Vagina (tissue), 2 donors: Measurements from ENCODE around the gene NEK8. TPM values are rescaled to one million over a fixed set of nuclear protein-coding genes. Genes with fewer than 3 reads are reported as not detected.
"Not testable (repeated sequence)": the region's sequence is repeated elsewhere in the genome, so short reads cannot be mapped to it uniquely, and the experiment has no call there.

Experiments
- DNase-seq, 2 donors: peaks; one replicate each; pipeline ENCODE4 v3.0.0-alpha.2; 2017; ENCODE audit errors: extremely low spot score in 2 of 2
- H3K27ac ChIP-seq: fragments of 200-600 bp; sonication (generic); one replicate; pipeline ENCODE4 v1.5.1; 2019
- H3K27me3 ChIP-seq: fragments of 200-600 bp; sonication (generic); one replicate; pipeline ENCODE4 v1.5.1; 2019
- H3K36me3 ChIP-seq, 2 donors: fragments of 200-600 bp; sonication (generic); one replicate each; pipeline ENCODE4 v1.5.1; 2017 to 2019
- H3K4me1 ChIP-seq: fragments of 200-600 bp; sonication (generic); one replicate; pipeline ENCODE4 v1.5.1; 2019
- H3K4me3 ChIP-seq, 2 donors: fragments of 200-600 bp; sonication (generic); 1 replicate in 1 of 2; 2 replicates in 1 of 2; pipeline ENCODE4 v1.5.1; 2016 to 2019
- H3K9me3 ChIP-seq: fragments of 200-600 bp; sonication (generic); one replicate; pipeline ENCODE4 v1.5.1; 2019
- POLR2A ChIP-seq, 2 donors: fragments of 450-650 bp; IDR thresholded peaks; one replicate each; pipeline ENCODE4 v1.6.1; 2017; ENCODE audit warnings: antibody characterized with exemption in 2 of 2, mild to moderate bottlenecking in 2 of 2, moderate library complexity in 2 of 2
- POLR2AphosphoS5 ChIP-seq, 2 donors: sonication (generic); formaldehyde crosslinking; IDR thresholded peaks; one replicate each; pipeline ENCODE4 v1.9.0; 2017; ENCODE audit warnings: antibody characterized with exemption in 2 of 2, mild to moderate bottlenecking in 2 of 2, low read depth in 1 of 2; ENCODE audit not compliant: insufficient read depth in 1 of 2
- intact Hi-C: fragments of 100-400 bp; cut with DNase I; formaldehyde crosslinking; loops from one replicate; pipeline ENCODE4 v1.15.1; 2023
- total RNA-seq: library from RNA; depleted of rRNA; stranded (reverse); fragments of >200 nt; gene quantifications from one replicate; pipeline ENCODE4 v1.2.3, GENCODE V29; 2016
- TF ChIP-seq, protein P1 (sequence below), 3 experiments: fragments of 450-650 bp in 2 of 3; fragments of 200-600 bp in 1 of 3; sonication (generic) in 1 of 3; IDR thresholded peaks; one replicate each; pipeline ENCODE4 v1.5.1; 2017 to 2019; ENCODE audit warnings: antibody characterized with exemption in 3 of 3, mild to moderate bottlenecking in 2 of 3, moderate library complexity in 2 of 3

NEK8 gene
- total RNA-seq, 1 donor from 2014 or later, result 0.98 TPM

DNA sequence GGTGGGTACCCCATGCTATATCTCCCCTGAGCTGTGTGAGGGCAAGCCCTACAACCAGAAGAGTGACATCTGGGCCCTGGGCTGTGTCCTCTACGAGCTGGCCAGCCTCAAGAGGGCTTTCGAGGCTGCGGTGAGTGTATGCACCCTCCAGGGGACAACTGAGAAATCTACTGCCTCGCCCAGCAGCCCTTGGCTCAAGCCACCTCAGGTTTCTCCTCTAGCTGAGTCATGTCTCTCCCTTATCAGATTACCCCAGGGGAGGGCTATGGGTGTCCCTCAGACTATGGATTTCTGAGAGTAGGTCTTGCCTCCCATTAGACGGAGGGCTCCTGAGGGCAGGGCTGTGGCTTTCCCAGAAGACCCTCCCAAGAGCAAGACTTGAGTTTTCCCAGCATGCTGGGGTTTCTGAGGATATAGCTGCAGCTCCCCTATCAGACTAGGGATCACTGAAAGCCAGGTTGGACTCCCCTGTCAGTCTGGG is 6.7 kb downstream of the NEK8 start:
- H3K27me3 ChIP-seq, result no peaks in the 10 kb centered on the region
- no peak for DNase-seq
- H3K4me1 ChIP-seq, result no peaks in the 10 kb centered on the region
- no peaks in the 10 kb centered on the region for H3K36me3 ChIP-seq
- no peak overlapping the region for H3K27ac ChIP-seq
- no peak overlapping the region for H3K4me3 ChIP-seq
- intact Hi-C loops, result no loop called here
- TF ChIP-seq POLR2AphosphoS5 (IDR thresholded peaks at IDR 0.05; ENCODE audit: insufficient read depth in 1 of 2, low read depth in 1 of 2) (no peak), POLR2A (IDR thresholded peaks at IDR 0.05) (no peak)
- TF ChIP-seq, protein P1, sequence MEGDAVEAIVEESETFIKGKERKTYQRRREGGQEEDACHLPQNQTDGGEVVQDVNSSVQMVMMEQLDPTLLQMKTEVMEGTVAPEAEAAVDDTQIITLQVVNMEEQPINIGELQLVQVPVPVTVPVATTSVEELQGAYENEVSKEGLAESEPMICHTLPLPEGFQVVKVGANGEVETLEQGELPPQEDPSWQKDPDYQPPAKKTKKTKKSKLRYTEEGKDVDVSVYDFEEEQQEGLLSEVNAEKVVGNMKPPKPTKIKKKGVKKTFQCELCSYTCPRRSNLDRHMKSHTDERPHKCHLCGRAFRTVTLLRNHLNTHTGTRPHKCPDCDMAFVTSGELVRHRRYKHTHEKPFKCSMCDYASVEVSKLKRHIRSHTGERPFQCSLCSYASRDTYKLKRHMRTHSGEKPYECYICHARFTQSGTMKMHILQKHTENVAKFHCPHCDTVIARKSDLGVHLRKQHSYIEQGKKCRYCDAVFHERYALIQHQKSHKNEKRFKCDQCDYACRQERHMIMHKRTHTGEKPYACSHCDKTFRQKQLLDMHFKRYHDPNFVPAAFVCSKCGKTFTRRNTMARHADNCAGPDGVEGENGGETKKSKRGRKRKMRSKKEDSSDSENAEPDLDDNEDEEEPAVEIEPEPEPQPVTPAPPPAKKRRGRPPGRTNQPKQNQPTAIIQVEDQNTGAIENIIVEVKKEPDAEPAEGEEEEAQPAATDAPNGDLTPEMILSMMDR (IDR thresholded peaks at IDR 0.05), result no peak
- no peaks in the 10 kb centered on the region for H3K9me3 ChIP-seq

DNA sequence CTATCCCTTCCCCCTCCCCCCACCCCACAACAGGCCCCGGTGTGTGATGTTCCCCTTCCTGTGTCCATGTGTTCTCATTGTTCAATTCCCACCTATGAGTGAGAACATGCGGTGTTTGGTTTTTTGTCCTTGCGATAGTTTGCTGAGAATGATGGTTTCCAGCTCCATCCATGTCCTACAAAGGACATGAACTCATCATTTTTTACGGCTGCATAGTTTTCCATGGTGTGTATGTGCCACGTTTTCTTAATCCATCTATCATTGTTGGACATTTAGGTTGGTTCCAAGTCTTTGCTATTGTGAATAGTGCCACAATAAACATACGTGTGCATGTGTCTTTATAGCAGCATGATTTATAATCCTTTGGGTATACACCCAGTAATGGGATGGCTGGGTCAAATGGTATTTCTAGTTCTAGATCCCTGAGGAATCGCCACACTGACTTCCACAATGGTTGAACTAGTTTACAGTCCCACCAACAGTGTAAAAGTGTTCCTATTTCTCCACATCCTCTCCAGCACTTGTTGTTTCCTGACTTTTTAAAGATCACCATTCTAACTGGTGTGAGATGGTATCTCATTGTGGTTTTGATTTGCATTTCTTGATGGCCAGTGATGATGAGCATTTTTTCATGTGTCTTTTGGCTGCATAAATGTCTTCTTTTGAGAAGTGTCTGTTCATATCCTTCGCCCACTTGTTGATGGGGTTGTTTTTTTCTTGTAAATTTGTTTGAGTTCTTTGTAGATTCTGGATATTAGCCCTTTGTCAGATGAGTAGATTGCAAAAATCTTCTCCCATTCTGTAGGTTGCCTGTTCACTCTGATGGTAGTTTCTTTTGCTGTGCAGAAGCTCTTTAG is 7.6 kb downstream of the NEK8 start:
- H3K9me3 ChIP-seq, H3K27ac ChIP-seq, H3K36me3 ChIP-seq, DNase-seq, H3K4me3 ChIP-seq, intact Hi-C loops, H3K4me1 ChIP-seq, H3K27me3 ChIP-seq: not testable (repeated sequence)

DNA sequence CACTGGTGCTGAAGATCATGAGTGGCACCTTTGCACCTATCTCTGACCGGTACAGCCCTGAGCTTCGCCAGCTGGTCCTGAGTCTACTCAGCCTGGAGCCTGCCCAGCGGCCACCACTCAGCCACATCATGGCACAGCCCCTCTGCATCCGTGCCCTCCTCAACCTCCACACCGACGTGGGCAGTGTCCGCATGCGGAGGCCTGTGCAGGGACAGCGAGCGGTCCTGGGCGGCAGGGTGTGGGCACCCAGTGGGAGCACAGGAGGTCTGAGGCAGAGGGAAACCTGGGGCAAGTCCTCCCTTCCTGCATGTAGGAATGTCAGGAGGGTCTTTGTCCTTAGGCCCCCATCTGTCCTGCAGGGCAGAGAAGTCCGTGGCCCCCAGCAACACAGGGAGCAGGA is 8.7 kb downstream of the NEK8 start:
- no peak overlapping the region for H3K4me3 ChIP-seq
- intact Hi-C loops, result no loop called here
- DNase-seq, result no peak
- H3K36me3 ChIP-seq, result no peaks in the 10 kb centered on the region
- H3K27me3 ChIP-seq, result no peaks in the 10 kb centered on the region
- TF ChIP-seq, protein P1 (IDR thresholded peaks at IDR 0.05), result no peak
- TF ChIP-seq POLR2AphosphoS5 (IDR thresholded peaks at IDR 0.05; ENCODE audit: insufficient read depth in 1 of 2, low read depth in 1 of 2) (no peak), POLR2A (IDR thresholded peaks at IDR 0.05) (no peak)
- H3K27ac ChIP-seq, result no peak overlapping the region
- no peaks in the 10 kb centered on the region for H3K9me3 ChIP-seq
- no peaks in the 10 kb centered on the region for H3K4me1 ChIP-seq

DNA sequence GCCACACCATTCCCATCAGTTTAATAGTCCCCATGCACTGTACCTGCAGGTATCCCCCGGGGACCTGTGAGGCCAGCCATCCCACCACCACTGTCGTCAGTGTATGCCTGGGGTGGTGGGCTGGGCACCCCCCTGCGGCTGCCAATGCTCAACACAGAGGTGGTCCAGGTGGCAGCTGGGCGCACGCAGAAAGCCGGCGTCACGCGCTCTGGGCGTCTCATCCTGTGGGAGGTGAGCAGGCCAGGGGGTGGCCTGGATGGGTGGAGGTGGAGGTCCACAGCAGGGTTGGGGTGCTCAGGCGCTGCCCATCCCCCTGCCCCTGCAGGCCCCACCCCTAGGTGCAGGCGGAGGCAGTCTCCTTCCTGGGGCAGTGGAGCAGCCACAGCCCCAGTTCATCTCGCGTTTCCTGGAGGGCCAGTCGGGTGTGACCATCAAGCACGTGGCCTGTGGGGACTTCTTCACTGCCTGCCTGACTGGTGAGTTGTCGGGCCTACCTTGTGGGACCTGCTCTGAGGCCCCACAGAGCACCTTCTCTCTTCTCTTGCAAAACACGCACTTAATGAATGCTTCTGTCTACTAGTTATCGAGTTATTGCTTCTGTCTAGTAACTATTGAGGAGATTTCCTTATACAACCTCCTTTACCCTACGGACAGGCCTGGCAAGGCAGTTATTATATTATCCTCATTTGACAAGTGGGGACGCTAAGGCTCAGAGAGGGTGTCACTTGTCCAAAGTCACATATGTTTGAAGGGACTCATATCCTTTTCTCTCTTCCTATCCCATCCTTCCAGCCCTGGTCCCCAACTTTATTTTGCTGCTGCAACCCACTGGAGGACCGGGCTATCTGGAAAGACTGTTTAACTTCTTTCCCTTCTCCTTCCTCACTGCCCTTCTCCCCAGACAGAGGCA is 9.4 kb downstream of the NEK8 start:
- Histone ChIP-seq H3K27me3 (no peaks in the 10 kb centered on the region), H3K9me3 (no peaks in the 10 kb centered on the region), H3K4me1 (peaks cover 6% of the 10 kb centered on the region), H3K36me3 (no peaks in the 10 kb centered on the region), H3K27ac (no peak overlapping the region), H3K4me3 (no peak overlapping the region)
- TF ChIP-seq POLR2A (IDR thresholded peaks at IDR 0.05) (no peak), POLR2AphosphoS5 (IDR thresholded peaks at IDR 0.05; ENCODE audit: insufficient read depth in 1 of 2, low read depth in 1 of 2) (no peak)
- TF ChIP-seq, protein P1 (IDR thresholded peaks at IDR 0.05), result no peak
- no peak for DNase-seq
- intact Hi-C loops, result no loop called here

DNA sequence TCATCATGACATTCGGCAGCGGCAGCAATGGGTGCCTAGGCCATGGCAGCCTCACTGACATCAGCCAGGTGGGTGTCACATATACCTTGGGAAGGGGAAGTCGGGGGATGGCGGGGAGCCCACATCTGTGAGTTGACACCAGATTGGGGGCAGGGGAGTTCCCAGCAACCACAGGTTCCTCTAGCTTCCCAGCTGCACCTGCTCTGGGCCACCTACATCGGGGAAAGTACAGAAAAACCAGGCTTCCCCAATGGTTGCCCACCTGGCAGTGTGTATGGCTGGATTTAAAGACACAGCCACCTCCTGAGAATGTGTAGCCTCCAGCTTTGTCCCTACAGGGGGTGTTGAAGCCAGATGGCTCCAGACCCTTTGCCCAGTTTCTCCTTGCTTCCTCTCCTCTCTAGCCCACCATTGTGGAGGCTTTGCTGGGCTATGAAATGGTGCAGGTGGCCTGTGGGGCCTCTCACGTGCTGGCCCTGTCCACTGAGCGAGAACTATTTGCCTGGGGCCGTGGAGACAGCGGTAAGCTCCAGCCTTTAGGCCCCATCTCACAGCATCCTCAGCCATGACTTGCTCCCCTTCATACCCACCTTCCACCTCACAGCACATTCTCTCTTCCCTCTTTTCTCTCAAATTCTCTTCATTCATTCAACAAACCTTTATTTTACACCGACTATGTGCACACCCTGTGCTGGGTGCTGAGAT is 10.2 kb downstream of the NEK8 start:
- Histone ChIP-seq H3K4me3 (no peak overlapping the region), H3K27me3 (no peaks in the 10 kb centered on the region), H3K4me1 (peaks cover 13% of the 10 kb centered on the region), H3K9me3 (no peaks in the 10 kb centered on the region), H3K36me3 (no peaks in the 10 kb centered on the region), H3K27ac (no peak overlapping the region)
- TF ChIP-seq POLR2AphosphoS5 (IDR thresholded peaks at IDR 0.05; ENCODE audit: insufficient read depth in 1 of 2, low read depth in 1 of 2), result no peak
- DNase-seq, result no peak
- intact Hi-C loops, result no loop called here
